HG03575 (cell line): Measurements from ENCODE around the gene MAFB.

Experiments
- ATAC-seq: cut with Tn5 transposase; IDR thresholded peaks from one replicate; pipeline ENCODE4 v1.9.1; 2021; ENCODE audit not compliant: unreplicated experiment, insufficient number of reproducible peaks, low FRiP score; ENCODE audit errors: extremely low read depth

The MAFB gene

GRCh38 chr20:40705413-40705812 lies 16.4 kb upstream of the MAFB start:
- no peak for ATAC-seq

DNA sequence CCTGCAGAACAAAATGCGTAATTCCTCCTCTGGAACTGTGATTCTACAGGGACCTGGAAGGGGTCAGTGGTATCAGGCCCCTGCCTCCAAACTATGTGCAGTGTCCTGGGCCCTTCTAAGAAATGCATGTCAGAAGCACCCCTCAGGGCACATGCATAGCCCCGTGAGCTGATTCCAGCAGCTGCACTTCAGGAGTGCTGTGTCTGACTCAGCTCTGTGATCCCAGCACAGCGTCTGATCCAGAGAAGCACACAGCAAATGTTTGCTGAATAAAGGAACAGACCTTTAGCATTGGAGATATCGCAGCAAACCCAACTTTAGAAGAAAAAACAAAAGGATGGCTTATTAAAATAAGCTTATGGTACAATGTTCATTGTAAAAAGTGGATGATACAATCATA lies 15.8 kb upstream of the MAFB start:
- ATAC-seq, result no peak

GRCh38 chr20:40703975-40704530 lies 15.0 kb upstream of the MAFB start:
- ATAC-seq, result no peak

DNA sequence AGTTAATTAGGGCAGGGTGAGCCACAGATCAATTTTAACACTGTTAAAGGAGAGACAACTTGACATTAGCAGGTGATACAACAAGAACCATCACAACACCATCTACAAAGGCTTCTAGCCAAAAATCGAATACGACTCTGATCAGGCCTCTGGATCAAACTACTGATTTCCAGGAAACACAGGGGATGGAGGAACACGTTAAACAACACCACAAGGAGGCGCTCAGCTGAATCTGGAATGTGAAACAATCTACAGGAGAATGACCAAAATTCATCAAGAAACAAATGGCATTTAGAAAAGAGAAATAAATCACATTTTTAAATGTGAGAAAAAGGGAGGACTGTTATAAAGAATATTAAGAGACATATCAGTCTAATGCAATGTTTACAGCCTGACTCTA lies 13.5 kb upstream of the MAFB start:
- ATAC-seq, result no peak

- ATAC-seq, result no peak
Measured at GRCh38 chr20:40698744-40699143, 9.7 kb upstream of the MAFB start.

DNA sequence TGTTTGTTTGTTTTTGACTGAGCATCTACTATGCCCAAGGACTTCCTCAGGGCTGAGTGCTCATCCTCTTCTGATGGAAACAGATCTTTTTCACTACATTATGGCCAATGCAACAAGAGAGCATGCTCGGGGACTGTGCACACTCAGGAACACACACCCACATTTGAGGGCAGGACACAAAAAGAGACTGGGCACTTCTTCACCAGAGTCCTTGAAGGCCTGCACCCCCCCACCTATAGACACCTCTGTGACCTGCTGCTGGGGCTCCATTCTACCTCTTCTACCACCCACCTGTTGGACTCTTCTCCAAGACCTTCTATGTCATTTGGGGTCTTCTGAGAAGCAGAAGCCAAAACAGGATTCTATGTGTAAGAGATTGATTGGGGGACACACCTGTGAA lies 9.2 kb upstream of the MAFB start:
- ATAC-seq, result no peak

DNA sequence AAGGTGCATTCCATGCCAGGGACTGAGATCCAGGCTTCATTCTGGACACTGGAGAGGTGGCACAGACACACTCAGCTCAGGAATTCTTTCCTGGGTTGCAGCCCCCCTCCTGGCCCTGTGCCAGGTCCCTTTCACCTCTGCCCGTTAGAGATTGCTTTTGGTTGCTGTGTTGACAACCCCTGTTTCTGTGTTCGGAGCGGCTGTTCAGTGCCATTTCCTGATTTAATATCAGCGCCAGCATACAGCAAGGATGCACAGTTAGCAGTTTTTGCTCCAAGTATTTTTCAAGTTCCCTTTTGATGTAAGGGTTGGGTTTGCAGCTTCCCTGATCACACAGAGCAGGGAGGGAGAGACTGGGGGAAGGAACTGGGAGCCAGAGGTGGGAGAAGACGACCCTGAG lies 8.5 kb upstream of the MAFB start:
- no peak for ATAC-seq

DNA sequence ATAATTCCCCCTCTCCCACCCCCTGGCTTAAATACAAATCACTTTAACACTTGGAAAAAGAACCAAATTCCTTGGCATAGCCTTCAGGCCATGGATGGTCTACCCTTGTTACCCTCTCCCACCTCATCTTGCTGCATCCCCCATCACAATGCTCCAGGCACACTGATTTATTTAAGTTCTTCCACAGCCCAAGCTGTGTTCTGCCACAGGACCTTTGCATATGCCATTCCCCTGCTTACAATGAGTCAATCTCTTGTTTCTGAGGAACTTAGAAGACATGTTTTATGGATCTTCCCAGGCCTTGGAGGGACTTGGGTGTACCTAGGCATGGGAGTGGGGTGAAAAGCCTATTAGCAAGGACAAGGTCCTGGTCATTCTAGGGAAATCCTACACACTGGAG lies 6.2 kb upstream of the MAFB start:
- ATAC-seq, result no peak

DNA sequence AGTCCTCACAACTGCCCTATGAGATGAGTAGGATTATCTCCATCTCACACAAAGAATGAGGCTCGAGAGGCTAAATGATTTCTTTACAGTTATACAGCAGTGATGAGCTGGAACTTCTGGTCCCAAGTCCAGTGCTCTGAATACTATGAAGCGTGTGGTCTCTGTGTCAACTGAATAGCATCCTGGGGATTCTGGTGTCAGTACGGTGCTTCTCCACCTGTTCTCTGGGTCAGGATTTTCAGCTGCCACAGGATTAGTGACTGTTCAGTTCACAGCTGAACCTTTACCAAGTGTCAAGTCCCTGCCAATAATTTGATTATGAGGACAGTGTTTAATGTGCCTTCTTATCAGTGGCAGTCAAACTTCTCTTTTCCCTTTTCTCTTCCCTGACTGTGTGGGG lies 5.2 kb upstream of the MAFB start:
- no peak for ATAC-seq

- no peak for ATAC-seq
Measured at GRCh38 chr20:40692240-40693011, 3.4 kb upstream of the MAFB start.

DNA sequence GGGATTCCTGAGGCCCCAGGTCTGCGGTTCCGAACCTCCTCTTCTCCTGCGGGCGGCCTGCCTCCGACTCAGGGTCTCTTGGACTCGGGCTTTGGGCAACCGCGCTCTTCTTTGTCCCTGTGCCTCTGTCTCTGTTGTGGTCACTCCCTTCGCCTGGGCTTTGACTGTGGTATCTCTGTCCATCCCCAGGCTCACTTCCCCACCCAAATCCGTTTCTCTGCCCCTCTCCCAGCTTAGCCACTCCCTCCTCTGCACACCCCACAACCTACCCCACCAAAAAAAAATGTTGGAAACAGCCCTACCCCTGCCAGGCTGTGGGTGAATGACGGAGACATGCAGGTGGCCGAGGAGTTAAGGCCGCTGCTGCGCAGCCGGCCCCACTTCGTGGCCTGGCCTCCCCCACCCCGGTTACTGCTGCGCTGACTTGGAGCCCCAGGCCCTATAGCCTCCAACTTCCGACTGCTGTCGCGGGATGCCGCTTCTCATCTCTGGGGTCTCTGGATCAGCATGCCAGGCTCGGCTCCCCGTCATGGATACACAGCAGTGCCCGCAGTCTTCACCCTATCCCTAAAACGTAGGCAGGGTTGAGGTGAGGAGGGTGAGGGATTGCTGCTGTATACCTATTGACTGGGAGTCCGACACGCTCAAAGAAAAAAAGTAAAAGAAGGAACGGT lies 2.7 kb upstream of the MAFB start:
- ATAC-seq, result no peak

- no peak for ATAC-seq
Measured at GRCh38 chr20:40690836-40691565, 2.0 kb upstream of the MAFB start.

- ATAC-seq, result no peak
Measured at GRCh38 chr20:40689943-40690835, 1.2 kb upstream of the MAFB start.

DNA sequence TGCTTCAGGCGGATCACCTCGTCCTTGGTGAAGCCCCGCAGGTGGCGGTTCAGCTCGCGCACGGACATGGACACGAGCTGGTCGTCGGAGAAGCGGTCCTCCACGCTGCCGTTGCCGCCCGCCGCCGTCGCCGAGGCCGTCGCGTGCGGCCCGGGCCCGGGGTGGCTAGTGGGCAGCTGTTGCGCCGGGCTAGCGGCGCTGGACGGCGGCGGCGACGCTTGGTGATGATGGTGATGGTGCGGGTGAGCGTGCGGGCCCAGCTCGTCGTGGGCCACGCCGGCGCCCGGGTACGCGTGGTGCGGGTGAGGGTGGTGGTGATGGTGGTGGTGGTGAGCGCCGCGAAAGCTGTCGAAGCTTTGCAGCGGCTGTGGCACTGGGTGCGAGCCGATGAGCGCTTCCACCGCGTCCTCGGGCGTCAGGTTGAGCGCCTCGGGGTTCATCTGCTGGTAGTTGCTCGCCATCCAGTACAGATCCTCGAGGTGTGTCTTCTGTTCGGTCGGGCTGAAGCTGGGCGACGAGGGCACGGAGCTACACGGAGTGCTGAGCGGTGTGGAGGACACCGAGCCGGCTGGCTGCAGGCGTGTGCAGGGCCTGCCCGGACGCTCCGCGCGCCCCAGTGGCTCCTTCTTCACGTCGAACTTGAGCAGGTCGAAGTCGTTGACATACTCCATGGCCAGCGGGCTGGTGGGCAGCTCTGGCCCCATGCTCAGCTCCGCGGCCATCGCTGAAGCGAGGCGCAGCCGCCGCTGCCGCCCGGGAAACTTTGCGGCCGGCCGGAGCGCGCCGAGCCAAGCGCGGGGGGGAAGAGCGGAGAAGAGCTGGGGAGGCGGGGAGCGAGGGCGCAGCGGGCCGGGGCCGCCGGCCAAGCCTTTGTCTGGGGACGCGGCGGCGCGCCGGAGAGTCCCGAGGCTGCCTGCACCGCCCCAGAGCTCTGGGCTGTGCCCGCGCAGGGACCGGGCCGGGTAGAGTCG lies 622 bp downstream of the MAFB start:
- no peak for ATAC-seq

DNA sequence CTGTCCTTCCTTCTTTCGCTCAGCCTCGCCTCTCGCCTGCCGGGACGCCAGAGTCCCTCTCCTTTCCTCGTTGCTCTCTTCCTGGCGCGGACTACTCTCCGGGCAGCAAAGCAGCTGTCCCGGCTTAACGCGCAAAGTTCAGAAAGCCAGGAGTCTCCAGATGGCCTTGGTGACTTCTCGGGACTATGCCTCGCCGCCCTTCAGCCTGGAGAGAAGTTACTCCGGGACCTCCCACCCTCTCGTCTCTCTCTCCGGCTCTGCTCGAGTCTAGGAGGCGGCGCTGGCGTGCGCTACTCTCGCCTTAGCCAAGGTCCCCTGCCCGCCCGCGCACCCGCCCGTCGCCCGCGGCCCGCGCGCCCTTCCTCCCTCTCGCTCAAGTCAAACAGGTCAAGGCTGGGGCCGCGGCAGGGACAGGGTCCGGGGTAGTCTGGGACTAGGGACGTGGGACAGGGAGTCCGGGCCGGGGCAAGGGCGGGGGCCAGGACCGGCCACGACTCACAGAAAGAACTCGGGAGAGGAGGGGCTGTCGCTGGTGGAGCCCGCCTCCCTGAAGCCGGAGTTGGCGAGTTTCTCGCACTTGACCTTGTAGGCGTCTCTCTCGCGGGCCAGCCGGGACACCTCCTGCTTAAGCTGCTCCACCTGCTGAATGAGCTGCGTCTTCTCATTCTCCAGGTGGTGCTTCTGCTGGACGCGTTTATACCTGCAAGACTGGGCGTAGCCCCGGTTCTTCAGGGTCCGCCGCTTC lies 1.5 kb downstream of the MAFB start:
- ATAC-seq, result no peak

DNA sequence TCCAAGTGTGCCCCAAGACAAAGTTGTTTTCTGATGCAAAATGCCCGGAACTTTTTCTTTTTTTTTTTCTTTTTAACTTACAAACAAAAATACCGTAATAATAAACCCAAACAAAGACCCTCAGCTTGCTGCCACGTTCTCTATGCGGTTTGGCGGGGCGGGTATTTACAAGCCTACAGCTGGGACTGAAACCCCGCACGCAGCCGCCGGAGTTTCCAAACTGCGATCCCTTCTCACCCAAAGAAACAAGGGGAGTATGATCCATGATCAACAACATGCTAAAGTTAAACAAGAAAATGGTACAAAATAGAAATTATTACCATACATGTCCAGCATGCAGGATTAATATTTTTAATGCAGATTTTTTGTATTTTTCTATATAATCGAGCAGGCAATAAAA lies 2.1 kb downstream of the MAFB start:
- no peak for ATAC-seq

DNA sequence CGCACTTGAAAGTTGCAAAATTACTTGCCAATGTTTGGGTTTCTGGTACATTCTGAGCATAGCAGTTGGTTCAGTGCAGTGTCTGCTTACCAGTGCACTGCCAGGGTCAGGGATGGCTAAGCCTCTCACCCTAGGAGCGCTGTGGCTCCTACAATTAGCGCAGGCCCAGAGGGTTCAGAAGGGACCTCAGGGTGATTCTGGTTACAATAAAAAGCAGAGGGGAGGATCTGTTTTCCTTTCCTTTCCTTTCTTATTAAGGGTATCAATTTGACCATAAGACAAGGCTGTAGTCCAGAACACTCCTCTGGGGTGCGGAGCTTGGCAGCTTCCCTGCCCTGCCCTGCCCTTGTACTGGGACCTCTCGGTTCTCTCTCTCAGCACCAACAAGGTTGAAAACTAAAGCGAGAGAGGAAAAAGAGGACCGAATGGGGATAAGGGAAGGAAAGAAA lies 2.6 kb downstream of the MAFB start:
- no peak for ATAC-seq
